K562 (cell line): ENCODE data around the gene CEACAM8. TPM values are rescaled to one million over a fixed set of nuclear protein-coding genes. Genes with fewer than 3 reads are reported as not detected.

ENCODE experiments used
- ATAC-seq: fragments of 200-7000 bp; cut with Tn5 transposase; 3 replicates; pipeline ENCODE4 v1.9.1; 2020; ENCODE audit warnings: moderate library complexity
- BruUV-seq: library from RNA; stranded (reverse); fragments of 400-500 nt; replicated peaks from 2 replicates; lab custom pipeline; 2021; lab: Mats Ljungman, UMichigan
- CTCF ChIA-PET: fragments of 300-600 bp; formaldehyde crosslinking; extraction: SDS; loops from one replicate; lab custom pipeline; 2021; ENCODE audit warnings: low intra/inter-chr PET ratio; lab: Yijun Ruan, JAX
- POLR2A ChIA-PET: fragments of 300-600, 350-650 bp; sonication (Branson Sonifier 250); formaldehyde crosslinking; extraction: SDS; loops from one replicate; lab custom pipeline; 2021; ENCODE audit warnings: antibody characterized with exemption, inconsistent platforms; lab: Yijun Ruan, JAX
- DNase-seq, 4 experiments: peaks; one replicate each; pipeline versions ENCODE4 v3.0.0 to v3.0.0-alpha.2; 2011 to 2018; ENCODE audit warnings: low spot score in 3 of 4, mixed read lengths in 3 of 4; ENCODE audit errors: extremely low read depth in 1 of 4
- FAIRE-seq: peaks from 2 replicates; lab custom pipeline; 2011; peaks lifted over from hg19 to GRCh38; lab: Jason Lieb, UNC
- H2AFZ ChIP-seq: 2 replicates; pipeline ENCODE4 v1.6.0; 2011; ENCODE audit warnings: low read depth, low read length, control low read depth, inconsistent platforms
- H3K27ac ChIP-seq: fragments of 200-600 bp; 3 replicates; pipeline ENCODE4 v1.8.0; 2011; ENCODE audit warnings: low read depth, mild to moderate bottlenecking, control low read depth, inconsistent platforms, low read length, moderate library complexity, mixed read lengths; ENCODE audit errors: extremely low read depth
- H3K27me3 ChIP-seq, 2 experiments: fragments of 300-600 bp in 1 of 2; 2 replicates in 1 of 2; 3 replicates in 1 of 2; pipeline versions ENCODE4 v1.6.0 to v1.8.0; 2011; ENCODE audit warnings: inconsistent platforms in 2 of 2, low read length in 2 of 2, mild to moderate bottlenecking in 1 of 2, mixed read lengths in 1 of 2, moderate library complexity in 1 of 2; ENCODE audit not compliant: control insufficient read depth in 2 of 2, insufficient read depth in 2 of 2
- H3K36me3 ChIP-seq: fragments of 300-600 bp; 3 replicates; pipeline ENCODE4 v1.8.0; 2011; ENCODE audit warnings: mild to moderate bottlenecking, low read length, inconsistent platforms; ENCODE audit not compliant: control insufficient read depth, insufficient read depth
- H3K4me1 ChIP-seq, 2 experiments: fragments of 200-600 bp in 1 of 2; replicated peaks in 1 of 2; 2 replicates in 1 of 2; 3 replicates in 1 of 2; pipeline versions ENCODE4 v1.5.1 to v1.8.0; 2011; ENCODE audit warnings: inconsistent platforms in 2 of 2, low read length in 2 of 2, mild to moderate bottlenecking in 1 of 2, mixed read lengths in 1 of 2, moderate library complexity in 1 of 2; ENCODE audit not compliant: control insufficient read depth in 2 of 2, insufficient read depth in 2 of 2
- H3K4me2 ChIP-seq: 2 replicates; pipeline ENCODE4 v1.6.1; 2011; ENCODE audit warnings: low read length, control low read depth, inconsistent platforms, mixed read lengths; ENCODE audit not compliant: insufficient read depth
- H3K4me3 ChIP-seq: fragments of 200-600 bp; sonication (generic), shearing (Covaris generic); 2 replicates; pipeline ENCODE4 v1.5.1; 2016; ENCODE audit warnings: control low read depth, inconsistent platforms
- H3K79me2 ChIP-seq: fragments of 200-600 bp; 3 replicates; pipeline ENCODE4 v1.8.0; 2011; ENCODE audit warnings: low read length, inconsistent platforms; ENCODE audit not compliant: control insufficient read depth, insufficient read depth
- H3K9ac ChIP-seq, 2 experiments: 2 replicates each; pipeline versions ENCODE4 v1.6.0 to v1.6.1; 2011; ENCODE audit warnings: low read depth in 2 of 2, low read length in 2 of 2, control low read depth in 1 of 2, inconsistent platforms in 1 of 2, mild to moderate bottlenecking in 1 of 2, mixed read lengths in 1 of 2; ENCODE audit not compliant: insufficient read depth in 1 of 2
- H3K9me1 ChIP-seq: one replicate; pipeline ENCODE4 v1.6.0; 2011; ENCODE audit warnings: inconsistent platforms, mild to moderate bottlenecking, low read length, moderate library complexity; ENCODE audit not compliant: control insufficient read depth, insufficient read depth
- H3K9me3 ChIP-seq: replicated peaks from 2 replicates; pipeline ENCODE4 v1.5.1; 2011; ENCODE audit warnings: low read depth, low read length, inconsistent platforms; ENCODE audit not compliant: control insufficient read depth, insufficient read depth
- H4K20me1 ChIP-seq: replicated peaks from 2 replicates; pipeline ENCODE4 v1.6.1; 2011; ENCODE audit warnings: low read length, inconsistent platforms, mixed read lengths; ENCODE audit not compliant: control insufficient read depth, insufficient read depth
- DPF2 ChIP-seq: fragments of 450-650 bp; IDR thresholded peaks from 2 replicates; pipeline ENCODE4 v1.6.1; 2016
- E2F3 ChIP-seq: fragments of 250-450 bp; sonication (Bioruptor Pico); IDR thresholded peaks from 2 replicates; pipeline ENCODE4 v1.4.0; 2020; ENCODE audit warnings: mild to moderate bottlenecking
- ELF4 ChIP-seq: fragments of 450-650 bp; formaldehyde crosslinking; IDR thresholded peaks from 2 replicates; pipeline ENCODE4 v1.4.0; 2022; ENCODE audit warnings: missing genetic modification characterization
- ESRRA ChIP-seq: fragments of 450-650 bp; IDR thresholded peaks from 2 replicates; pipeline ENCODE4 v1.6.1; 2014; ENCODE audit warnings: low read depth, mild to moderate bottlenecking, moderate library complexity, borderline replicate concordance
- GABPB1 ChIP-seq: sonication (generic); formaldehyde crosslinking; IDR thresholded peaks from 2 replicates; pipeline ENCODE4 v1.8.0; 2022; ENCODE audit warnings: mild to moderate bottlenecking, missing genetic modification reagents
- GTF2F1 ChIP-seq: IDR thresholded peaks from 2 replicates; pipeline ENCODE4 v1.6.1; 2011; ENCODE audit warnings: low read depth, low read length, improper control_type of control experiment
- HNRNPK ChIP-seq: fragments of 200-400 bp; formaldehyde crosslinking; IDR thresholded peaks from one replicate; pipeline ENCODE4 v1.6.1; 2018; ENCODE audit warnings: mild to moderate bottlenecking, low read depth, low read length; ENCODE audit not compliant: poor library complexity, severe bottlenecking
- POU5F1 ChIP-seq: fragments of 150-350 bp; IDR thresholded peaks from 2 replicates; pipeline ENCODE4 v1.6.1; 2014; ENCODE audit warnings: borderline replicate concordance, low read length, low read depth, mild to moderate bottlenecking; ENCODE audit not compliant: partially characterized antibody
- RB1 ChIP-seq: fragments of 450-650 bp; IDR thresholded peaks from 2 replicates; pipeline ENCODE4 v1.6.1; 2017; ENCODE audit warnings: low read depth, mild to moderate bottlenecking
- SETDB1 ChIP-seq: IDR thresholded peaks from one replicate; pipeline ENCODE4 v1.6.1; 2012; ENCODE audit warnings: low read length, control low read depth, inconsistent platforms
- ZNF311 ChIP-seq: fragments of 250-450 bp; sonication (Bioruptor Pico); IDR thresholded peaks from 2 replicates; pipeline ENCODE4 v1.4.0; 2020; ENCODE audit warnings: mild to moderate bottlenecking, moderate library complexity
- WGBS: fragments of 100-300 bp; shearing (Covaris generic); methylation state at CpG from one replicate; pipeline ENCODE4 v1.1.6; 2016; ENCODE audit warnings: low coverage, mixed read lengths; ENCODE audit not compliant: insufficient coverage; ENCODE audit errors: missing lambda C conversion rate; 5-methylcytosine and 5-hydroxymethylcytosine counted together
- in situ Hi-C: fragments of 300-500 bp; cut with MboI; formaldehyde crosslinking; loops from 4 replicates; pipeline ENCODE4 v1.15.0; 2018; ENCODE audit warnings: inconsistent platforms, mixed read lengths
- intact Hi-C: fragments of 100-400 bp; cut with micrococcal nuclease; formaldehyde crosslinking; loops from 2 replicates; pipeline ENCODE4 v1.14.2; 2022
- polyA plus RNA-seq, 8 experiments: library from polyadenylated mRNA; depleted of rRNA in 4 of 8; stranded (reverse) in 5 of 8; unstranded in 3 of 8; fragments of >200 nt; fragmentation: Nextera tagmentation in 2 of 8; fragmentation: Illumina TruSeq in 1 of 8; extraction: Ambion mirVana in 2 of 8; extraction: Trizol in 1 of 8; gene quantifications; 2 replicates each; pipeline versions ENCODE4 v1.2.1 to v1.2.3, GENCODE V29; 2011 to 2014; ENCODE audit warnings: inconsistent platforms in 1 of 8, missing spikeins in 1 of 8
- total RNA-seq, 7 experiments: library from RNA; depleted of rRNA in 6 of 7; stranded (reverse); fragments of >200 nt in 6 of 7; fragmentation: Illumina TruSeq in 2 of 7; extraction: Trizol in 2 of 7; gene quantifications; 2 replicates each; pipeline versions ENCODE4 v1.2.1 to v1.2.3, GENCODE V29; 2011 to 2021; ENCODE audit warnings: low replicate concordance in 1 of 7
- TF ChIP-seq, protein P1 (sequence below): fragments of 200-600 bp; sonication (generic); IDR thresholded peaks from one replicate; pipeline ENCODE4 v1.6.1; 2012; ENCODE audit warnings: mild to moderate bottlenecking, low read depth, low read length, inconsistent platforms

Gene CEACAM8
- total and polyA plus RNA-seq, 9 of the 15 experiments (the other 6 are each of a cell fraction or from before 2014, with no cell fraction given): not detected

DNA sequence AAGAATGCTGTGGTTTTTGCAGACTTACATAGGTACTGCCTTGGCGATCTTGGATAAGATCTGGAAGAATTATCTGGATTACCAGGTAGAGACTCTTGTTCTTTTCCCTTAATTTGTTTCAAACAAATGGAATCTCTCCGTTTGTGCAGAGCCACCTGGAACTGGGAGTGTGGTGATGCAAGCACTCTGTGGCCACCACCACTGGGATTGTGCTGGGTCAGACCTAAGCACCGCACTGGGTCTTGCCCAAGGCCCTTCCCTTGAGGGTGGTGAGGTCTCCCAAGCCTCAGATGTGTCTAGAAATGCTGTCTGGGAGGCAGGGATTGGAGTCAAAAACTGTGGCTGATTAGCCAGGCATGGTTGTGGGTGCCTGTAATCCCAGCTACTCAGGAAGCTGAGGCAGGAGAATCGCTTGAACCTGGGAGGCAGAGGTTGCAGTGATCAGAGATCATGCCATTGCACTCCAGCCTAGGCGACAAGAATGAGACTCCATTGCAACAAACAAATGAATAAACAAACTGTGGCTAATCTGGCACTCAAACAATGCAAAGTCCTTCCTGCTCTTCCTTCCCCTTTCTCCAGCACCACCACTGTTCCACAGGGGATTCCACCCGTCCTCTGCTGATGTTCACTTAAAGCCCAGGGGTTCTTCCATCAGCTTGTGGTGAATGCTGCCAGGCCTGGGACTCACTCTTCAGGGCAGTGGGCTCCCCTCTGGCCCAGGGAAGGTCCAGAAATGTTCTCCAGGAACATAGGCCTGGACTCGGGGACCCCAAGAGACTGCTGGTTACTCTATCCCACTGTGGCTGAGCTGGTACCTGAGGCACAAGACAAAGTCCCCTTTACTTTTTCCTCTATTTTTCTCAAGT lies 55.6 kb downstream of the CEACAM8 start:
- POLR2A ChIA-PET: no interaction called here
- DNase-seq: no peak
- Histone ChIP-seq H3K9me3 (no peaks in the 10 kb centered on the region), H3K27ac (no peak overlapping the region), H3K9me1 (no peaks in the 10 kb centered on the region), H3K4me3 (no peak overlapping the region), H3K9ac (no peak overlapping the region), H3K79me2 (no peaks in the 10 kb centered on the region), H4K20me1 (no peaks in the 10 kb centered on the region), H3K27me3 (peaks cover 0 to 11% of the 10 kb centered on the region in 2 experiments; a peak in 2 of 5 replicates), H3K36me3 (no peaks in the 10 kb centered on the region), H3K4me1 (no peaks in the 10 kb centered on the region), H2AFZ (no peak overlapping the region), H3K4me2 (no peak overlapping the region)
- no peak for ATAC-seq
- in situ Hi-C loops: loop anchor here (25.0 kb wide), 1 partner anchor 427 kb away; no protein-coding TSS in a partner anchor
- no peak for FAIRE-seq
- intact Hi-C loops: no loop called here
- CTCF ChIA-PET: no interaction called here
- WGBS: 0% methylated on average over 7 of the region's 7 CpGs
- no TSS peak for BruUV-seq
- TF ChIP-seq SETDB1 (no peak), ELF4 (no peak), HNRNPK (no peak), DPF2 (no peak), ESRRA (no peak), ZNF311 (no peak), GTF2F1 (no peak), POU5F1 (no peak), E2F3 (CRISPR knock-in tag) (no peak), GABPB1 (no peak), RB1 (no peak)
- TF ChIP-seq, protein P1, sequence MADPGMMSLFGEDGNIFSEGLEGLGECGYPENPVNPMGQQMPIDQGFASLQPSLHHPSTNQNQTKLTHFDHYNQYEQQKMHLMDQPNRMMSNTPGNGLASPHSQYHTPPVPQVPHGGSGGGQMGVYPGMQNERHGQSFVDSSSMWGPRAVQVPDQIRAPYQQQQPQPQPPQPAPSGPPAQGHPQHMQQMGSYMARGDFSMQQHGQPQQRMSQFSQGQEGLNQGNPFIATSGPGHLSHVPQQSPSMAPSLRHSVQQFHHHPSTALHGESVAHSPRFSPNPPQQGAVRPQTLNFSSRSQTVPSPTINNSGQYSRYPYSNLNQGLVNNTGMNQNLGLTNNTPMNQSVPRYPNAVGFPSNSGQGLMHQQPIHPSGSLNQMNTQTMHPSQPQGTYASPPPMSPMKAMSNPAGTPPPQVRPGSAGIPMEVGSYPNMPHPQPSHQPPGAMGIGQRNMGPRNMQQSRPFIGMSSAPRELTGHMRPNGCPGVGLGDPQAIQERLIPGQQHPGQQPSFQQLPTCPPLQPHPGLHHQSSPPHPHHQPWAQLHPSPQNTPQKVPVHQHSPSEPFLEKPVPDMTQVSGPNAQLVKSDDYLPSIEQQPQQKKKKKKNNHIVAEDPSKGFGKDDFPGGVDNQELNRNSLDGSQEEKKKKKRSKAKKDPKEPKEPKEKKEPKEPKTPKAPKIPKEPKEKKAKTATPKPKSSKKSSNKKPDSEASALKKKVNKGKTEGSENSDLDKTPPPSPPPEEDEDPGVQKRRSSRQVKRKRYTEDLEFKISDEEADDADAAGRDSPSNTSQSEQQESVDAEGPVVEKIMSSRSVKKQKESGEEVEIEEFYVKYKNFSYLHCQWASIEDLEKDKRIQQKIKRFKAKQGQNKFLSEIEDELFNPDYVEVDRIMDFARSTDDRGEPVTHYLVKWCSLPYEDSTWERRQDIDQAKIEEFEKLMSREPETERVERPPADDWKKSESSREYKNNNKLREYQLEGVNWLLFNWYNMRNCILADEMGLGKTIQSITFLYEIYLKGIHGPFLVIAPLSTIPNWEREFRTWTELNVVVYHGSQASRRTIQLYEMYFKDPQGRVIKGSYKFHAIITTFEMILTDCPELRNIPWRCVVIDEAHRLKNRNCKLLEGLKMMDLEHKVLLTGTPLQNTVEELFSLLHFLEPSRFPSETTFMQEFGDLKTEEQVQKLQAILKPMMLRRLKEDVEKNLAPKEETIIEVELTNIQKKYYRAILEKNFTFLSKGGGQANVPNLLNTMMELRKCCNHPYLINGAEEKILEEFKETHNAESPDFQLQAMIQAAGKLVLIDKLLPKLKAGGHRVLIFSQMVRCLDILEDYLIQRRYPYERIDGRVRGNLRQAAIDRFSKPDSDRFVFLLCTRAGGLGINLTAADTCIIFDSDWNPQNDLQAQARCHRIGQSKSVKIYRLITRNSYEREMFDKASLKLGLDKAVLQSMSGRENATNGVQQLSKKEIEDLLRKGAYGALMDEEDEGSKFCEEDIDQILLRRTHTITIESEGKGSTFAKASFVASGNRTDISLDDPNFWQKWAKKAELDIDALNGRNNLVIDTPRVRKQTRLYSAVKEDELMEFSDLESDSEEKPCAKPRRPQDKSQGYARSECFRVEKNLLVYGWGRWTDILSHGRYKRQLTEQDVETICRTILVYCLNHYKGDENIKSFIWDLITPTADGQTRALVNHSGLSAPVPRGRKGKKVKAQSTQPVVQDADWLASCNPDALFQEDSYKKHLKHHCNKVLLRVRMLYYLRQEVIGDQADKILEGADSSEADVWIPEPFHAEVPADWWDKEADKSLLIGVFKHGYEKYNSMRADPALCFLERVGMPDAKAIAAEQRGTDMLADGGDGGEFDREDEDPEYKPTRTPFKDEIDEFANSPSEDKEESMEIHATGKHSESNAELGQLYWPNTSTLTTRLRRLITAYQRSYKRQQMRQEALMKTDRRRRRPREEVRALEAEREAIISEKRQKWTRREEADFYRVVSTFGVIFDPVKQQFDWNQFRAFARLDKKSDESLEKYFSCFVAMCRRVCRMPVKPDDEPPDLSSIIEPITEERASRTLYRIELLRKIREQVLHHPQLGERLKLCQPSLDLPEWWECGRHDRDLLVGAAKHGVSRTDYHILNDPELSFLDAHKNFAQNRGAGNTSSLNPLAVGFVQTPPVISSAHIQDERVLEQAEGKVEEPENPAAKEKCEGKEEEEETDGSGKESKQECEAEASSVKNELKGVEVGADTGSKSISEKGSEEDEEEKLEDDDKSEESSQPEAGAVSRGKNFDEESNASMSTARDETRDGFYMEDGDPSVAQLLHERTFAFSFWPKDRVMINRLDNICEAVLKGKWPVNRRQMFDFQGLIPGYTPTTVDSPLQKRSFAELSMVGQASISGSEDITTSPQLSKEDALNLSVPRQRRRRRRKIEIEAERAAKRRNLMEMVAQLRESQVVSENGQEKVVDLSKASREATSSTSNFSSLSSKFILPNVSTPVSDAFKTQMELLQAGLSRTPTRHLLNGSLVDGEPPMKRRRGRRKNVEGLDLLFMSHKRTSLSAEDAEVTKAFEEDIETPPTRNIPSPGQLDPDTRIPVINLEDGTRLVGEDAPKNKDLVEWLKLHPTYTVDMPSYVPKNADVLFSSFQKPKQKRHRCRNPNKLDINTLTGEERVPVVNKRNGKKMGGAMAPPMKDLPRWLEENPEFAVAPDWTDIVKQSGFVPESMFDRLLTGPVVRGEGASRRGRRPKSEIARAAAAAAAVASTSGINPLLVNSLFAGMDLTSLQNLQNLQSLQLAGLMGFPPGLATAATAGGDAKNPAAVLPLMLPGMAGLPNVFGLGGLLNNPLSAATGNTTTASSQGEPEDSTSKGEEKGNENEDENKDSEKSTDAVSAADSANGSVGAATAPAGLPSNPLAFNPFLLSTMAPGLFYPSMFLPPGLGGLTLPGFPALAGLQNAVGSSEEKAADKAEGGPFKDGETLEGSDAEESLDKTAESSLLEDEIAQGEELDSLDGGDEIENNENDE: no peak
